ENCODE results near the gene PPARD. TPM values are rescaled to one million over a fixed set of nuclear protein-coding genes. Genes with fewer than 3 reads are reported as not detected.
A peak's percentile ranks its signal among the peaks of the same experiment; 100 is the strongest.

PPARD gene
- total and polyA plus RNA-seq, 2 of the 13 experiments (the other 11 are each of a cell fraction or from before 2014, with no cell fraction given), result 6.1 to 13.3 TPM

- no peak for TF ChIP-seq HMG20A (CRISPR knock-in tag; IDR thresholded peaks at IDR 0.05; ENCODE audit: borderline replicate concordance)
- TF ChIP-seq ZNF660 (CRISPR knock-in tag; IDR thresholded peaks at IDR 0.05; ENCODE audit: borderline replicate concordance, low read depth), result no peak; the same call in 1 of the 2 replicates
- TF ChIP-seq DDIT3 (CRISPR knock-in tag; IDR thresholded peaks at IDR 0.05), result 0 out of 2 replicates have a peak, but pooled peaks have one; percentile 66
- TF ChIP-seq LRRFIP1 (CRISPR knock-in tag; conservative IDR thresholded peaks at IDR 0.05), result no peak
- TF ChIP-seq HIVEP1 (CRISPR knock-in tag; IDR thresholded peaks at IDR 0.05), result no peak
- no peak for TF ChIP-seq ZNF7 (CRISPR knock-in tag; IDR thresholded peaks at IDR 0.05)
- no peak for TF ChIP-seq JDP2 (CRISPR knock-in tag; IDR thresholded peaks at IDR 0.05; ENCODE audit: borderline replicate concordance)
- peak; percentile 65 for TF ChIP-seq TBX2 (CRISPR knock-in tag; IDR thresholded peaks at IDR 0.05; ENCODE audit: borderline replicate concordance)
- TF ChIP-seq PRDM10 (CRISPR knock-in tag; IDR thresholded peaks at IDR 0.05; ENCODE audit: low read depth), result no peak
- TF ChIP-seq ZNF160 (CRISPR knock-in tag; IDR thresholded peaks at IDR 0.05), result peak; percentile 71; the same call in 1 of the 2 replicates
- TF ChIP-seq RXRB (CRISPR knock-in tag; IDR thresholded peaks at IDR 0.05; ENCODE audit: borderline replicate concordance), result no peak; the same call in 1 of the 2 replicates
- TF ChIP-seq ARHGAP35 (CRISPR knock-in tag; IDR thresholded peaks at IDR 0.05; ENCODE audit: borderline replicate concordance), result no peak
- TF ChIP-seq ARID4A (CRISPR knock-in tag; IDR thresholded peaks at IDR 0.05; ENCODE audit: borderline replicate concordance), result peak; percentile 94
- TF ChIP-seq HNRNPUL1 (IDR thresholded peaks at IDR 0.05; ENCODE audit: low read depth, low read length), result no peak
Measured at GRCh38 chr6:35318196-35319171, 23.9 kb upstream of the PPARD start (continued).

Data from HepG2 (cell line).